ENCODE measurements around the gene RPS6KA2.

- TF ChIP-seq MYC (IDR thresholded peaks at IDR 0.05; ENCODE audit: low read depth, low read length) (no peak), POLR2A (IDR thresholded peaks at IDR 0.05; ENCODE audit: low read depth, low read length) (no peak)
Observed at GRCh38 chr6:166500246-166500645, 126.8 kb downstream of the RPS6KA2 start.

Data from endothelial cell of umbilical vein (primary cell).